Erythroblast (primary cell): ENCODE results near the gene HELT.

Experiments
- GATA1 ChIP-seq: IDR thresholded peaks from 2 replicates; pipeline ENCODE4 v1.6.1; 2011; ENCODE audit warnings: low read depth, mild to moderate bottlenecking, control low read depth, low read length, moderate library complexity
- POLR2A ChIP-seq: IDR thresholded peaks from 2 replicates; pipeline ENCODE4 v1.6.1; 2011; ENCODE audit warnings: mild to moderate bottlenecking, low read length

DNA sequence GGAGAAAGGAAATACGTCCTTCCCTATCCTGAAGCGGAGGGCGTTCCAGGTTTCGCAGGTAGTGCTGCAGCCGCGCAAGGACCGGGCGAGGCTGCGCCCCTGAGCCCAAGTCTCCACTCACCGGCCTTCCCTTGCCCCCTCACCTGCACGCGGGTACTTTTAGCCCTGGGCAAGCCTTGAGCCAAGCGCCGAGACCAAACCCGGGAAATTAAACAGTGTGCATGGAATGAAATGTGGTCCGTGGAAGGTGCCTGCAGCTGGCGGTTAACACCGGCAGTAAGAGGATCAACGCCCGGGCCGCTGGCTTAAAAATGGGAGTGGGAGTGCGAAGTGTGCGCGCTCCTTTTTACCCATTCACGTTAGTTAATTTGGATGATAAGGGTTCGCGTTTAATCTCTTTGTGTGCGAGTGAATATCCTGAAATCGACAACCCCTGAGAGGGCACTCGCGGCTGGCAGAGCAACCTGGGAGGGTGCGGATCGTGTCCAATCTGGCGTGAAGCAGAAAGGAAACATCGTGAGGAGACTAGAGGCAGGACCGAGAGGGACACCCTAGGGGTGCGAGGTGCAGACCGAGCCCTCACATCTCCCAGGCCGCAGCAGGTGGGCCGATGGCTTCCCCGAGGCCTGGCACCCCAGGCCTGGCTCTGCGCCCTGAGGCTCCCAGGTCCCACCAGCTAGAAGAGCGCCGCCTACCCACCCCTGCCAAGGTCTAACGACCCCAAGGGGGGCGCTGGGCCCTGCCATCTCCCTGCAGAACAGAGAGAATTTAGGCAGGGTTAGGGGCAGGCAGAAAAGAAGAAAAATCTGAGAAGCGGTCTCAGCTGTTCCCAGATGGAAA is 2.0 kb upstream of the HELT start:
- TF ChIP-seq POLR2A (no peak), GATA1 (no peak)
